Activated gamma-delta T cell treated with anti-CD3 and anti-CD28 coated beads, Interleukin-2, amount 50 U/mL, for 16 hours (primary cell): ENCODE data around the gene BHLHA15.

Source experiments
- DNase-seq: peaks from one replicate; pipeline ENCODE4 v3.0.0-alpha.2; 2020; ENCODE audit warnings: low read depth

Gene BHLHA15

DNA sequence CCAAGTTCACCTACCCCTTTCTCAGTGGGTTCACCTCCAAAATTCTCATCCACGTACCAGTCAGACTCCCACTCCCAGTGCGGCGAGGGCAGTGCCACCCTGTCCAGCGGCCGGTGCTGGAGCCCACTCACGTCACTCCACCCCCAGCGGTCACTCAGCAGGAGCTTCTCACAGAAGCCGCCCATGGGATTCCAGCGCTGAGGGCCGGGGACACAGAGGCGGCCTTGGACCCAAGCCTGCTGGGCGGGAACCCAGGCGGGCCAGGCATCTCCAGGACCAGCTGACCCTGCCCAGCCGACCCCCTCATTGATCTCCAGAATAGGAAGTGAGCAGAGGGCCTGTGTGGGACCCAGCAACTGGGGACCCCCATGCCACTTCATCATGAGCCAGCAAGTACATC, 33.6 kb downstream of the BHLHA15 start:
- no peak for DNase-seq

DNA sequence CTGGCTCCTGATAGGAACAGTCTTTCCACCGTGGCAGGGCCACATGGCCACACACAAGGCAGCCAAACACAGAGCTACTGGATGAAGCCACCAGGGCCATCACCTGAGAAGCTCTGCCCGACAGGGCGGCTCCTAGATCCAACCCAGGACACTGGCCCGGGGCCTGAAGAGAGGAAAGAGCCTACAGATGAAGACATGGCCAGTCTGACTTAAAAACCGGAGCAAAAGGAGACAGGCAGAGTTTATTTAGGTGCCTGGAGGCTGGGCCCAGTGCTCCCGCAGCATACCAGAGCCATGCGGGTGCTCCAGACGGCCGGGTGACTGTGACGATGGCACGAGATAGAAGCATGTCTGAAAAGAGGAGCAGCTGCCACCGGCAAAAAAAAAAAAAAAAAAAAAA, 36.9 kb downstream of the BHLHA15 start:
- DNase-seq = no peak

DNA sequence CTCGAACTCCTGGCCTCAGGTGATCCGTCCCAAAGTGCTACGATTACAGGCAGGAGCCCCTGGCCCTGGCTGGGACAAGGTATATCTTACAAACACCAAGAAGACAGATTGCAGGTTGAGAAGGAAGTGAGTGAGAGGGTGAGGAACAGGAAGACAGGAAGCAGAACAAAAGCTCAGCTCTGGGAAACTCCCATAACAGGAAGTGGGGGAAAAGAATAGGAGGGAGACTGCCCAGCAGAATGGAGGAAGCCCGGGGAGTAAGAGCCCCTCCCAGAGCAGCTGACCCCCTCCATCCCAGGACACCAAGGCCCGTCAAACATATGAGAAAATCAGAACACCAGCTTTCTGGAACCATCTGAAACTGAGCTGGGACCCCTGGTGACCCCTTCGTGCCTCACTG, 37.9 kb downstream of the BHLHA15 start:
- DNase-seq = no peak

DNA sequence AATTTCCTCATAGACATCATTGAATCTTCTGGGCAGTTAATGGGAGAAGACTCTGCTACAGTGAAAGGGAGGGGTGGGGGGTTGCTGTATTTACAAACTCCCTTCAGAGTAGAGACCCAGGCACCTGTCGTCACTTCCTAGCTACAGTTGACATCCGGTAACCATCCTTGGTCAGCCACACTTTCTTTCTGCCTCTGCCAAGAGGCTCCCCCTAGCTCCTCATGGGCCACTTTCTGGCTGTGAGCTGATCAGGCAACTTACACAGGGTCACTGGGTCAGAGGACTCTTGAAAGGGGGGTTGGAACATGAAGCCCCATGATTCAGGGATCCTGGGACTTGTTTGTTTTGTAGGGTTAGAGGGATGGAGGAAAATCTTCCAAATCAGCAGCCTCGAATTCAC, 39.5 kb downstream of the BHLHA15 start:
- peak; percentile 17 for DNase-seq

DNA sequence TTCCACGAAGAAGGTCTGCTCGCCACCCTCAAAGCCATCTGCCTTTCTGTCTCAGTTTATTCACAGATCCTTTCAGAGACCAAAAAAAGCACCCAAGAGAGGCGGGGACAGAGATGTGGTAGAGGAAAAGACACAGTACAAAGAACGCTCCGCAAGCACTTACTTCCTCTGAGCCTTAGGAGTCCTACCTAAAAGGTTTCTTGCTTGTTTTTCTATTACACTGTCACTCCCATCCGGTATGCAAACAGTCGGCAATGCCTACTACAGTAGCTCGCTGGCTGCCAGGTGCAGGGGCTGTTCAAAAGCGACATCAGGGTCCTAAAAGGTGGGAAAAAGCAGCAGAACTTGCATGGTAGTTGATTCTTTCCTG, 40.0 kb downstream of the BHLHA15 start:
- peak; percentile 4 for DNase-seq

DNA sequence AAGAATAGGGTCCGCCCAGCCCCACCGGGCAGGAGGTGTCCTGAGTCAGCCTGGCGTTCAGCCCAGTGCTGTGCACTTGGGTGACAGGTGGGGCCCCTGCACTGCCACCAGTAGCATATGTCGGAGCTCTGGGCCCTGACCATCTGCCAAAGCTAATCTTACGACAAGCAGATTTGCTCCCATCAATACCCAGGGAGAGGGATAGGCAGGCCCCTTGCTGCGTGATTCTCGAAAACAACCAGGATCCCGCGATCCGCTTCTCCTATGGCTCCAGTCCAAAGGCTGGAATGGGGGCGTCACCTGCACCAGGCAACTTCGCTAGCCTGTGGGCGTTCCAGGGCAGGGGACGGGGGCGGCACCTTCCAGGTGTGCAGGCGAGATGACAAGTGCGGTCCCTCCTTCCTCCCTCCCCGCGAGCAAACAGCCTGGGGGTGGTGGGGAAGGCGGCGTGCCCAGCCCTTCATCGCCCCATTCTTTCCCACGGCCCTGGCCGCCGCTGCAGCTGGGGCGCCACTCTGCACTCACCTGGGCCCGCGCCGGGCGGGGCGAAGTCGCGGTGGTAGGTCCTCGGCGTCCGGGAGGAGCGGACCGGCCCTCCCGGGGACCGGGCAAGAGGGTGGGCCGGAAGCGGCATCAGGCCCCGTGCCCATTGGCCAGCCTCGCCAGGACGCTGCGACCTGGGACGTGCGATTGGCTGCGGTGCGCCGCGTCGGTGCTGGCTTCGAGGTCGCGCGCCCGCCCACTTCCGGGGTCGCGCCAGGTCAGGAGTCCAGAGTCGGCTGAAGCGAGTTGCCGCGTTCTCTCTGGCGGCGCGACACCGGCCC, 40.6 kb downstream of the BHLHA15 start, which contains the start of gene TECPR1:
TECPR1 (minus strand) TSS at position 632 of the 824 bp plus-strand sequence. CDS start 6,086 bp downstream, outside the sequence.
- peak; percentile 78 for DNase-seq

DNA sequence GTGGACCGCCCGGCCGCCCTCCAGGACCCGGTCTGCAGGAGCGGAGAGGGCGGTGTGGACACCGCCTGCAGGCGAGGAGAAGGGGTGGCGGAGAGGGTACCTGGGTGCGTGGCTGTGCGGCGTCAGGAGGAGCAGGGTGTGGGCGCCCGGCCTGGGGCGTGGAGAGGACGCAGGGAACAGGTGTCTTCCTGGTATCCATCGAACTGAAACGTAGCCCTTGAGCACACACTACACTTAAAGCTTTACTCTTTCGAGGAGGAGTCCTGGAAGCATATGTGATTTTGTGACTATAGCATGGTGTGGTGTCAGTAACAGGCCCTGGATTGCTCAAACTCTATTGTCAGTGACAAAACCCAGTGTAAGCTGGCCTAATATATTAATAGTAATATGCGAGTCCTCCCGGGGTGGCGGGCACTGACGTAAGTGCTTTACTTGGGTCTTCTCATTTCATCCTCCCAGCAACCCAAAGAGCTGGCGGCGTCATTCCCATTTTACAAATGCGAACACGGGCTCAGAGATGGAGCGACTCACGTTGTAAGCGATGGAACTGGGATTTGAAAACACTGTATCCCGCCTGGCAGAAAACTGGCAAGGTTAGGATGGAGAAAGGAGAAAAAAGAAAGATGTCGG, 41.3 kb downstream of the BHLHA15 start:
- DNase-seq = no peak

DNA sequence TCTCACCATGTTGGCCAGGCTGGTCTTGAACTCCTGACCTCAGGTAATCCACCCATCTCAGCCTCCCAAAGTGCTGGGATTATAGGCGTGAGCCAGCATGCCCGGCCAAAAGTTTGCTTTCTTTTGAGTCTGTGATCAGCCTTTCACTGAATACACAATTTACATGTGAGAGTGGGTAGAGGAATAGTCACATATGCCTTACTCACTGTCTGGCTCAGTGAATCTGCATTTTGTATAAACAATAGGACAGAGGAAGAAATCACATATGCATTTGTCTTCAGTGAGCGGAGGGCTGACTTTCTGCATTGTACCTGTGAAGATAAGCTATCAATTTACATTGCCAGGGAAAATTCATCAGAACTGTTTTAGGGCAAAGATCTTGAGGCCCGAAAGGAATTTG, 43.3 kb downstream of the BHLHA15 start:
- DNase-seq = no peak

DNA sequence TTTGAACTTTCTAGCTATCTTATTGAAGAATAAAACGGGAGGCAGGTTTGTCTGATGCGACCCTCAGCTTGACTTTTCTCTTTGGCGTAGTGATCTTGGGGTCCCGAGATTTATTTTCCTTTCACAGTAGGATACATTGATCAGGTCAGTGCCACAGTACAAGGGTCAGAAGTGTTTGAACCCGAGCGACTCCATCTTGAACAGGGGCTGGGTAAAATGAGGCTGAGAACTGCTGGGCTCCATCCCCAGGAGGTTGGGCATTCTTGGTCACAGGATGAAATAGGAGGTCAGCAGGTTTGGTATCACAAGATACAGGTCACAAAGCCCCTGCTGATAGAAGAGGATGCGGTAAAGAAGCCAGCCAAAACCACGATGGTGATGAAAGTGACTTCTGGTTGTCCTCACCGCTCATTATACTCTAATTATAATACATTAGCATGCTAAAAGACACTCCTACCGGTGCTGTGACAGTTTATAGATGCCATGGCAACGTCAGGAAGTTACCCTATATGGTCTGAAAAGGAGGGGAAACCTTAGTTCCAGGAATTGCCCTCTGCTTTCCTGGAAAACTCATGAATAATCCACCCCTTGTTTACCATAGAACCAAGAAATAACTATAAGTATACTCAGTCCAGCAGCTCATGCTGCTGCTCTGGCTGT, 43.8 kb downstream of the BHLHA15 start:
- no peak for DNase-seq

DNA sequence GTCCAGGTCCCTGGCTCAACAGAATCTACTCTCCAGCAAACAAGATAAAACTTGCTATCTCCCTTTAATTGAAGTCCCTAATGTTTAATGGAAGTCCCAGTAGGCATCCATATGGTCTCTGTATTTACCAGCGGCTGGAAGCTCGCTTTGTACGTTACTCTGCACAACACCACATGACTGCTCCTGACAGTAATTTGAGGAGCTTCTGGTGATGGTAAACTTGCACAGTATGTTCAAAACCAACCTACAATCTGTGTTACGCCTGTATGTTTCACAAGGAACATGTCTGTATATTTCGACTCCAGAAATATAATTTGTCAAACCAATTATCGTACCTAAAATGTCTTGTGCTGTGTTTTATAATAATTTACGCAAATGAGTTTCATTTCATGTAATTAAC, 45.2 kb downstream of the BHLHA15 start:
- no peak for DNase-seq

DNA sequence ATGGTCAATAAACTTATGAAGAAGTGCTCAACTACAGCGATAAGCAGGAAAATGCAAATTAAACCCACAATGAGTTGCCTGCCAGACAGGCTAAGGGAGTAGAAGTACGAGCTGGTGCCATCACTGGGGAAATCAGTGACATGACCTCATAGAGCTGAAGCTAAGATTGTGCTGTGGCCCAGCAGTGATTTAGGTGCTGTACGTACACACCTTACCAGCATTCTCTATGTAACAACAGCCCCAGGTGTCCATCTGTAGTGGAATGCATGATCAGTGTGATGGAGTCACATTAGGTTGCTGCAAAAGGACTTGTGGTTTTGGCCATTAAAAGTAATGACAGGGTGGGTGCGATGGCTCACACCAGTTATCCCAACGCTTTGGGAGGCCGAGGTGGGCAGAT, 46.5 kb downstream of the BHLHA15 start:
- DNase-seq = no peak
